HepG2 (cell line): ENCODE measurements around the gene ARMH1. TPM values are rescaled to one million over a fixed set of nuclear protein-coding genes. Genes with fewer than 3 reads are reported as not detected.
A peak's percentile ranks its signal among the peaks of the same experiment; 100 is the strongest.

Source experiments
- ATAD3A ChIP-seq: sonication (generic); formaldehyde crosslinking; IDR thresholded peaks from 2 replicates; pipeline ENCODE4 v1.4.0; 2020; ENCODE audit warnings: missing genetic modification reagents
- DNMT1 ChIP-seq: sonication (generic); formaldehyde crosslinking; IDR thresholded peaks from 2 replicates; pipeline ENCODE4 v1.5.1; 2020; ENCODE audit warnings: mild to moderate bottlenecking, missing genetic modification reagents
- KLF11 ChIP-seq: IDR thresholded peaks from 2 replicates; pipeline ENCODE4 v1.6.1; 2016; ENCODE audit warnings: missing compliant biosample characterization
- MBNL3 ChIP-seq: fragments of 250-450 bp; sonication (Bioruptor Pico); conservative IDR thresholded peaks from 2 replicates; pipeline ENCODE4 v1.8.0; 2022; ENCODE audit warnings: mild to moderate bottlenecking, inconsistent platforms
- REPIN1 ChIP-seq: sonication (generic); formaldehyde crosslinking; IDR thresholded peaks from 2 replicates; pipeline ENCODE4 v1.8.0; 2022; ENCODE audit warnings: missing genetic modification reagents, low read depth, mild to moderate bottlenecking, borderline replicate concordance
- RNF219 ChIP-seq: sonication (generic); formaldehyde crosslinking; IDR thresholded peaks from 2 replicates; pipeline ENCODE4 v1.5.0; 2020; ENCODE audit warnings: mild to moderate bottlenecking, missing genetic modification reagents
- TBX2 ChIP-seq: sonication (generic); formaldehyde crosslinking; IDR thresholded peaks from 2 replicates; pipeline ENCODE4 v1.5.0; 2020; ENCODE audit warnings: missing genetic modification reagents, mild to moderate bottlenecking, borderline replicate concordance
- TEAD3 ChIP-seq: optimal IDR thresholded peaks from 2 replicates; pipeline ENCODE3; 2016; ENCODE audit warnings: borderline replicate concordance
- TRAFD1 ChIP-seq: sonication (generic); formaldehyde crosslinking; IDR thresholded peaks from 2 replicates; pipeline ENCODE4 v1.5.1; 2020; ENCODE audit warnings: missing genetic modification reagents, mild to moderate bottlenecking, borderline replicate concordance
- U2AF1 ChIP-seq: fragments of 200-400 bp; formaldehyde crosslinking; optimal IDR thresholded peaks from 2 replicates; pipeline ENCODE3; 2017; ENCODE audit warnings: mild to moderate bottlenecking, low read depth, low read length
- ZFP82 ChIP-seq: sonication (generic); formaldehyde crosslinking; IDR thresholded peaks from 2 replicates; pipeline ENCODE4 v1.5.1; 2020; ENCODE audit warnings: mild to moderate bottlenecking, missing genetic modification reagents, borderline replicate concordance
- ZNF576 ChIP-seq: sonication (generic); formaldehyde crosslinking; IDR thresholded peaks from 2 replicates; pipeline ENCODE4 v1.4.0; 2020; ENCODE audit warnings: mild to moderate bottlenecking, missing genetic modification reagents
- ZNF703 ChIP-seq: sonication (generic); formaldehyde crosslinking; IDR thresholded peaks from 2 replicates; pipeline ENCODE4 v1.5.1; 2020; ENCODE audit warnings: missing genetic modification reagents, mild to moderate bottlenecking, moderate library complexity, borderline replicate concordance
- ZNF740 ChIP-seq: sonication (generic); formaldehyde crosslinking; IDR thresholded peaks from 2 replicates; pipeline ENCODE4 v1.4.0; 2020; ENCODE audit warnings: missing genetic modification reagents
- ZNF772 ChIP-seq: sonication (generic); formaldehyde crosslinking; IDR thresholded peaks from 2 replicates; pipeline ENCODE4 v1.5.0; 2020; ENCODE audit warnings: mild to moderate bottlenecking, missing genetic modification reagents
- polyA plus RNA-seq, 8 experiments: library from polyadenylated mRNA; depleted of rRNA in 3 of 8; stranded (reverse) in 7 of 8; unstranded in 1 of 8; fragments of >200 nt; fragmentation: Illumina TruSeq in 4 of 8; extraction: Trizol in 4 of 8; gene quantifications; 2 replicates each; pipeline versions ENCODE4 v1.2.1 to v1.2.3, GENCODE V29; 2011 to 2016; ENCODE audit warnings: low read depth in 4 of 8, missing spikeins in 1 of 8, mixed read lengths in 1 of 8; ENCODE audit not compliant: insufficient read depth in 1 of 8
- total RNA-seq, 5 experiments: library from RNA; depleted of rRNA; stranded (reverse); fragments of >200 nt; fragmentation: Illumina TruSeq; extraction: Trizol; gene quantifications; 2 replicates each; pipeline ENCODE4 v1.2.3, GENCODE V29; 2016; ENCODE audit warnings: low read depth in 1 of 5
- TF ChIP-seq, protein P1 (sequence below): sonication (generic); formaldehyde crosslinking; IDR thresholded peaks from 2 replicates; pipeline ENCODE4 v1.4.0; 2020; ENCODE audit warnings: missing genetic modification reagents, borderline replicate concordance
- TF ChIP-seq, protein P2 (sequence below): sonication (generic); formaldehyde crosslinking; IDR thresholded peaks from 2 replicates; pipeline ENCODE4 v1.4.0; 2020; ENCODE audit warnings: missing genetic modification reagents, borderline replicate concordance
- TF ChIP-seq, protein P3 (sequence below): sonication (generic); formaldehyde crosslinking; IDR thresholded peaks from 2 replicates; pipeline ENCODE4 v1.4.0; 2020; ENCODE audit warnings: missing genetic modification reagents

The ARMH1 gene
- total and polyA plus RNA-seq, 2 of the 13 experiments (the other 11 are each of a cell fraction or from before 2014, with no cell fraction given), result 0.69 TPM; not detected in 1

DNA sequence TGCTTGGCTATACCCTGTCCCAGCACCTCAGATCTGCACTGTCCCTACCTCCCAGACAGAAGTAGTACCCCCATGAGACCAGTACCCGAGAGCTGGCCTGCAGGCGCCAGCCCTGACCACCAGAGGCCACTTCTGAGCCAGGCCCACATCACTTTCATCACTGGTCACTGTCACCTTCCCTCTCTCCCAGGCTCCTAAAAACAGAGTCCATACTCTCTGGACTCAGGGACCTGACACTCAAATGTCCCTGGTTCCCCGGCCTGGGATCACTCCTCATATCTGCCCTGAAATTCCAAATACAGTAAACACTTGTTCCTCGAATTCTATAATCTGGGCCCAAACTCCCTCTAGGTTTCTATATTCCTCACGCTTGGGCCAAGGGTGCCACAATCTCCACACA lies 18.9 kb upstream of the ARMH1 start (continued):
- TF ChIP-seq ZNF703 (CRISPR knock-in tag) (no peak), ZFP82 (CRISPR knock-in tag) (no peak), ZNF772 (CRISPR knock-in tag) (no peak), TEAD3 (CRISPR knock-in tag) (no peak), REPIN1 (CRISPR knock-in tag) (no peak), KLF11 (CRISPR knock-in tag) (0 out of 2 replicates have a peak, but pooled peaks have one; percentile 17), U2AF1 (no peak), ZNF576 (CRISPR knock-in tag) (0 out of 2 replicates have a peak, but pooled peaks have one; percentile 64), MBNL3 (CRISPR knock-in tag) (no peak), TBX2 (CRISPR knock-in tag) (no peak), ZNF740 (no peak), RNF219 (no peak), DNMT1 (CRISPR knock-in tag) (no peak), TRAFD1 (no peak), ATAD3A (CRISPR knock-in tag) (no peak)
- TF ChIP-seq, protein P1, sequence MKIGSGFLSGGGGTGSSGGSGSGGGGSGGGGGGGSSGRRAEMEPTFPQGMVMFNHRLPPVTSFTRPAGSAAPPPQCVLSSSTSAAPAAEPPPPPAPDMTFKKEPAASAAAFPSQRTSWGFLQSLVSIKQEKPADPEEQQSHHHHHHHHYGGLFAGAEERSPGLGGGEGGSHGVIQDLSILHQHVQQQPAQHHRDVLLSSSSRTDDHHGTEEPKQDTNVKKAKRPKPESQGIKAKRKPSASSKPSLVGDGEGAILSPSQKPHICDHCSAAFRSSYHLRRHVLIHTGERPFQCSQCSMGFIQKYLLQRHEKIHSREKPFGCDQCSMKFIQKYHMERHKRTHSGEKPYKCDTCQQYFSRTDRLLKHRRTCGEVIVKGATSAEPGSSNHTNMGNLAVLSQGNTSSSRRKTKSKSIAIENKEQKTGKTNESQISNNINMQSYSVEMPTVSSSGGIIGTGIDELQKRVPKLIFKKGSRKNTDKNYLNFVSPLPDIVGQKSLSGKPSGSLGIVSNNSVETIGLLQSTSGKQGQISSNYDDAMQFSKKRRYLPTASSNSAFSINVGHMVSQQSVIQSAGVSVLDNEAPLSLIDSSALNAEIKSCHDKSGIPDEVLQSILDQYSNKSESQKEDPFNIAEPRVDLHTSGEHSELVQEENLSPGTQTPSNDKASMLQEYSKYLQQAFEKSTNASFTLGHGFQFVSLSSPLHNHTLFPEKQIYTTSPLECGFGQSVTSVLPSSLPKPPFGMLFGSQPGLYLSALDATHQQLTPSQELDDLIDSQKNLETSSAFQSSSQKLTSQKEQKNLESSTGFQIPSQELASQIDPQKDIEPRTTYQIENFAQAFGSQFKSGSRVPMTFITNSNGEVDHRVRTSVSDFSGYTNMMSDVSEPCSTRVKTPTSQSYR, result no peak
- TF ChIP-seq, protein P2, sequence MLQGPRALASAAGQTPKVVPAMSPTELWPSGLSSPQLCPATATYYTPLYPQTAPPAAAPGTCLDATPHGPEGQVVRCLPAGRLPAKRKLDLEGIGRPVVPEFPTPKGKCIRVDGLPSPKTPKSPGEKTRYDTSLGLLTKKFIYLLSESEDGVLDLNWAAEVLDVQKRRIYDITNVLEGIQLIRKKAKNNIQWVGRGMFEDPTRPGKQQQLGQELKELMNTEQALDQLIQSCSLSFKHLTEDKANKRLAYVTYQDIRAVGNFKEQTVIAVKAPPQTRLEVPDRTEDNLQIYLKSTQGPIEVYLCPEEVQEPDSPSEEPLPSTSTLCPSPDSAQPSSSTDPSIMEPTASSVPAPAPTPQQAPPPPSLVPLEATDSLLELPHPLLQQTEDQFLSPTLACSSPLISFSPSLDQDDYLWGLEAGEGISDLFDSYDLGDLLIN (CRISPR knock-in tag), result no peak
- TF ChIP-seq, protein P3, sequence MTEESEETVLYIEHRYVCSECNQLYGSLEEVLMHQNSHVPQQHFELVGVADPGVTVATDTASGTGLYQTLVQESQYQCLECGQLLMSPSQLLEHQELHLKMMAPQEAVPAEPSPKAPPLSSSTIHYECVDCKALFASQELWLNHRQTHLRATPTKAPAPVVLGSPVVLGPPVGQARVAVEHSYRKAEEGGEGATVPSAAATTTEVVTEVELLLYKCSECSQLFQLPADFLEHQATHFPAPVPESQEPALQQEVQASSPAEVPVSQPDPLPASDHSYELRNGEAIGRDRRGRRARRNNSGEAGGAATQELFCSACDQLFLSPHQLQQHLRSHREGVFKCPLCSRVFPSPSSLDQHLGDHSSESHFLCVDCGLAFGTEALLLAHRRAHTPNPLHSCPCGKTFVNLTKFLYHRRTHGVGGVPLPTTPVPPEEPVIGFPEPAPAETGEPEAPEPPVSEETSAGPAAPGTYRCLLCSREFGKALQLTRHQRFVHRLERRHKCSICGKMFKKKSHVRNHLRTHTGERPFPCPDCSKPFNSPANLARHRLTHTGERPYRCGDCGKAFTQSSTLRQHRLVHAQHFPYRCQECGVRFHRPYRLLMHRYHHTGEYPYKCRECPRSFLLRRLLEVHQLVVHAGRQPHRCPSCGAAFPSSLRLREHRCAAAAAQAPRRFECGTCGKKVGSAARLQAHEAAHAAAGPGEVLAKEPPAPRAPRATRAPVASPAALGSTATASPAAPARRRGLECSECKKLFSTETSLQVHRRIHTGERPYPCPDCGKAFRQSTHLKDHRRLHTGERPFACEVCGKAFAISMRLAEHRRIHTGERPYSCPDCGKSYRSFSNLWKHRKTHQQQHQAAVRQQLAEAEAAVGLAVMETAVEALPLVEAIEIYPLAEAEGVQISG (CRISPR knock-in tag), result 0 out of 2 replicates have a peak, but pooled peaks have one; percentile 16
